Measurements from ENCODE around the gene DNAJB1.

DNA sequence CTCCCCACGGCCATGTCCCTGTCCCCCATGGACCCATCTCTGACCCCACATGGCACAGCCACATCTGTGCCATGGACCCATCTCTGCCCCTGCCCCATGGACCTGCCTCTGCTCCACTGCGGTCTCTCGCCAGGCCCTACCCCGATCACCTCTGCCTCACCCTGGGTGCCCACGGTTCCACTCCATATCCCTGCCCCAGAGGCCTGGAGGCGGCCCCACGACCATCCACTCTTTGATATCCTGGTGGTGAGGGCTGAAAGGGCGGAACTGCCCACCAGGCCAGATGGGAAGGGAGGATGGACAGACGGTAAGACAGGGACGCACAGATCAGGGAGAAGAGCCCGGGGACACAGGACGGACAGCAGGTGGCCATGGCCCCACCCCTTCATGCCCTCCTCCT is 43.4 kb downstream of the DNAJB1 start:
- TF ChIP-seq EP300 (IDR thresholded peaks at IDR 0.05) (no peak), POLR2A (IDR thresholded peaks at IDR 0.05) (no peak)
- TF ChIP-seq, protein P1, sequence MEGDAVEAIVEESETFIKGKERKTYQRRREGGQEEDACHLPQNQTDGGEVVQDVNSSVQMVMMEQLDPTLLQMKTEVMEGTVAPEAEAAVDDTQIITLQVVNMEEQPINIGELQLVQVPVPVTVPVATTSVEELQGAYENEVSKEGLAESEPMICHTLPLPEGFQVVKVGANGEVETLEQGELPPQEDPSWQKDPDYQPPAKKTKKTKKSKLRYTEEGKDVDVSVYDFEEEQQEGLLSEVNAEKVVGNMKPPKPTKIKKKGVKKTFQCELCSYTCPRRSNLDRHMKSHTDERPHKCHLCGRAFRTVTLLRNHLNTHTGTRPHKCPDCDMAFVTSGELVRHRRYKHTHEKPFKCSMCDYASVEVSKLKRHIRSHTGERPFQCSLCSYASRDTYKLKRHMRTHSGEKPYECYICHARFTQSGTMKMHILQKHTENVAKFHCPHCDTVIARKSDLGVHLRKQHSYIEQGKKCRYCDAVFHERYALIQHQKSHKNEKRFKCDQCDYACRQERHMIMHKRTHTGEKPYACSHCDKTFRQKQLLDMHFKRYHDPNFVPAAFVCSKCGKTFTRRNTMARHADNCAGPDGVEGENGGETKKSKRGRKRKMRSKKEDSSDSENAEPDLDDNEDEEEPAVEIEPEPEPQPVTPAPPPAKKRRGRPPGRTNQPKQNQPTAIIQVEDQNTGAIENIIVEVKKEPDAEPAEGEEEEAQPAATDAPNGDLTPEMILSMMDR (IDR thresholded peaks at IDR 0.05), result no peak
